Measurements from ENCODE around the gene ENOPH1. TPM values are rescaled to one million over a fixed set of nuclear protein-coding genes. Genes with fewer than 3 reads are reported as not detected.

The ENOPH1 gene
- total RNA-seq, 2 donors from 2014 or later, result 47.1 to 57.3 TPM

GRCh38 chr4:82425478-82425877 is 4.9 kb upstream of the ENOPH1 start:
- peak overlapping the region; percentile 91 for H3K4me3 ChIP-seq (ENCODE audit: low read length)
- WGBS, 2 experiments (ENCODE audit: insufficient coverage in 1 of 2, insufficient read length in 1 of 2), result 96 to 98% methylated on average over 7 to 10 of the region's 10 CpGs
- H3K27me3 ChIP-seq (ENCODE audit: control insufficient read depth, insufficient read depth, low read length, poor library complexity, severe bottlenecking), result no peaks in the 10 kb centered on the region
- H3K36me3 Mint-ChIP-seq (ENCODE audit: low read depth), result peaks cover 60% of the 10 kb centered on the region
- H3K27ac ChIP-seq (ENCODE audit: low read depth, low read length), result no peak overlapping the region
- no peaks in the 10 kb centered on the region for H3K9me3 Mint-ChIP-seq
- no peak overlapping the region for H3K9ac ChIP-seq (ENCODE audit: extremely low read depth, low read length, poor library complexity, severe bottlenecking)
- peak overlapping the region; percentile 100 for H3K4me3 Mint-ChIP-seq
- no peaks in the 10 kb centered on the region for H3K4me1 ChIP-seq (ENCODE audit: control insufficient read depth, insufficient read depth, low read length)
- no peaks in the 10 kb centered on the region for H3K9me3 ChIP-seq (ENCODE audit: control insufficient read depth, low read length)
- TF ChIP-seq CTCF (conservative IDR thresholded peaks at IDR 0.05), result no peak
- H3K36me3 ChIP-seq (ENCODE audit: control insufficient read depth, insufficient read depth, low read length), result peaks cover 66% of the 10 kb centered on the region
- H3K27ac Mint-ChIP-seq, result no peak overlapping the region
- no peaks in the 10 kb centered on the region for H3K27me3 Mint-ChIP-seq (ENCODE audit: insufficient read depth)
- H3K4me1 Mint-ChIP-seq, result peaks cover 25% of the 10 kb centered on the region
- no peak for DNase-seq

GRCh38 chr4:82428526-82428968 is 1.8 kb upstream of the ENOPH1 start:
- H3K36me3 Mint-ChIP-seq (ENCODE audit: low read depth), result peaks cover 61% of the 10 kb centered on the region
- Histone ChIP-seq H3K27me3 (ENCODE audit: control insufficient read depth, insufficient read depth, low read length, poor library complexity, severe bottlenecking) (no peaks in the 10 kb centered on the region), H3K9me3 (ENCODE audit: control insufficient read depth, low read length) (no peaks in the 10 kb centered on the region), H3K4me3 (ENCODE audit: low read length) (peak overlapping the region; percentile 91), H3K36me3 (ENCODE audit: control insufficient read depth, insufficient read depth, low read length) (peaks cover 52% of the 10 kb centered on the region), H3K4me1 (ENCODE audit: control insufficient read depth, insufficient read depth, low read length) (no peaks in the 10 kb centered on the region), H3K27ac (ENCODE audit: low read depth, low read length) (peak overlapping the region; percentile 99), H3K9ac (ENCODE audit: extremely low read depth, low read length, poor library complexity, severe bottlenecking) (peak overlapping the region; percentile 99)
- H3K4me3 Mint-ChIP-seq, result peak overlapping the region; percentile 100
- 0 to 1% methylated on average over 6 to 14 of the region's 14 CpGs for WGBS, 2 experiments (ENCODE audit: insufficient coverage in 1 of 2, insufficient read length in 1 of 2)
- peaks cover 37% of the 10 kb centered on the region for H3K4me1 Mint-ChIP-seq
- no peaks in the 10 kb centered on the region for H3K27me3 Mint-ChIP-seq (ENCODE audit: insufficient read depth)
- no peak for DNase-seq
- H3K27ac Mint-ChIP-seq, result peak overlapping the region; percentile 100
- no peak for TF ChIP-seq CTCF (conservative IDR thresholded peaks at IDR 0.05)
- no peaks in the 10 kb centered on the region for H3K9me3 Mint-ChIP-seq

GRCh38 chr4:82428969-82429727 is 1.2 kb upstream of the ENOPH1 start:
- DNase-seq, result peak; percentile 98
- H3K27ac ChIP-seq (ENCODE audit: low read depth, low read length), result peak overlapping the region; percentile 99
- no peaks in the 10 kb centered on the region for H3K9me3 ChIP-seq (ENCODE audit: control insufficient read depth, low read length)
- H3K4me3 Mint-ChIP-seq, result peak overlapping the region; percentile 100
- peak; percentile 98 for TF ChIP-seq CTCF (conservative IDR thresholded peaks at IDR 0.05)
- peak overlapping the region; percentile 91 for H3K4me3 ChIP-seq (ENCODE audit: low read length)
- H3K27ac Mint-ChIP-seq, result peak overlapping the region; percentile 100
- H3K4me1 ChIP-seq (ENCODE audit: control insufficient read depth, insufficient read depth, low read length), result no peaks in the 10 kb centered on the region
- peaks cover 40% of the 10 kb centered on the region for H3K4me1 Mint-ChIP-seq
- no peaks in the 10 kb centered on the region for H3K27me3 ChIP-seq (ENCODE audit: control insufficient read depth, insufficient read depth, low read length, poor library complexity, severe bottlenecking)
- H3K36me3 ChIP-seq (ENCODE audit: control insufficient read depth, insufficient read depth, low read length), result peaks cover 47% of the 10 kb centered on the region
- H3K9ac ChIP-seq (ENCODE audit: extremely low read depth, low read length, poor library complexity, severe bottlenecking), result peak overlapping the region; percentile 99
- no peaks in the 10 kb centered on the region for H3K27me3 Mint-ChIP-seq (ENCODE audit: insufficient read depth)
- H3K36me3 Mint-ChIP-seq (ENCODE audit: low read depth), result peaks cover 62% of the 10 kb centered on the region
- no peaks in the 10 kb centered on the region for H3K9me3 Mint-ChIP-seq
- 0% methylated on average over 19 to 83 of the region's 83 CpGs for WGBS, 2 experiments (ENCODE audit: insufficient coverage in 1 of 2, insufficient read length in 1 of 2)

Measured in endodermal cell (in vitro differentiated cells).